Liver (tissue), 9 donors: ENCODE data around the gene PATE1. TPM values are rescaled to one million over a fixed set of nuclear protein-coding genes. Genes with fewer than 3 reads are reported as not detected.

Experiments
- DNase-seq: peaks from one replicate; pipeline ENCODE4 v3.0.0-alpha.2; 2017; ENCODE audit warnings: low spot score
- H3K27ac ChIP-seq, 2 donors: one replicate each; pipeline ENCODE4 v1.7.0; 2013; ENCODE audit warnings: inconsistent platforms in 2 of 2, low read length in 2 of 2, control low read depth in 1 of 2, low read depth in 1 of 2, mild to moderate bottlenecking in 1 of 2
- H3K27me3 ChIP-seq, 4 donors: one replicate each; pipeline versions ENCODE4 v1.6.1 to v1.7.0; 2013; ENCODE audit warnings: low read length in 3 of 4, inconsistent platforms in 1 of 4, mild to moderate bottlenecking in 1 of 4, moderate library complexity in 1 of 4; ENCODE audit not compliant: control insufficient read depth in 4 of 4, insufficient read depth in 4 of 4
- H3K36me3 ChIP-seq, 4 donors: one replicate each; pipeline versions ENCODE4 v1.6.1 to v1.7.0; 2013; ENCODE audit warnings: low read length in 3 of 4, mild to moderate bottlenecking in 3 of 4, low read depth in 1 of 4, moderate library complexity in 1 of 4; ENCODE audit not compliant: control insufficient read depth in 4 of 4, insufficient read depth in 3 of 4
- H3K4me1 ChIP-seq, 4 donors: one replicate each; pipeline versions ENCODE4 v1.6.1 to v1.7.0; 2013; ENCODE audit warnings: low read length in 3 of 4, mild to moderate bottlenecking in 3 of 4, moderate library complexity in 1 of 4; ENCODE audit not compliant: control insufficient read depth in 4 of 4, insufficient read depth in 4 of 4
- H3K4me3 ChIP-seq, 3 donors: one replicate each; pipeline versions ENCODE4 v1.6.1 to v1.7.0; 2013; ENCODE audit warnings: low read length in 3 of 3, control low read depth in 1 of 3, low read depth in 1 of 3, mild to moderate bottlenecking in 1 of 3
- H3K9ac ChIP-seq, 2 donors: one replicate each; pipeline ENCODE4 v1.7.0; 2013; ENCODE audit warnings: low read length in 2 of 2, mild to moderate bottlenecking in 2 of 2, moderate library complexity in 2 of 2, control low read depth in 1 of 2, low read depth in 1 of 2
- H3K9me3 ChIP-seq, 4 donors: one replicate each; pipeline versions ENCODE4 v1.6.1 to v1.7.0; 2013; ENCODE audit warnings: low read length in 3 of 4; ENCODE audit not compliant: control insufficient read depth in 4 of 4
- EGR1 ChIP-seq, 2 donors: IDR thresholded peaks; 2 replicates each; pipeline ENCODE4 v1.6.1; 2016 to 2018; ENCODE audit warnings: antibody characterized with exemption in 2 of 2, low read depth in 2 of 2
- FOXA2 ChIP-seq: IDR thresholded peaks from 2 replicates; pipeline ENCODE4 v1.6.1; 2016; ENCODE audit warnings: antibody characterized with exemption
- GABPA ChIP-seq, 2 donors: IDR thresholded peaks in 1 of 2; conservative IDR thresholded peaks in 1 of 2; 2 replicates each; pipeline ENCODE4 v1.6.1; 2016; ENCODE audit warnings: antibody characterized with exemption in 2 of 2, mild to moderate bottlenecking in 1 of 2, moderate library complexity in 1 of 2
- HNF4A ChIP-seq, 2 donors: conservative IDR thresholded peaks; 2 replicates each; pipeline ENCODE4 v1.6.1; 2016; ENCODE audit warnings: antibody characterized with exemption in 2 of 2, mild to moderate bottlenecking in 2 of 2
- HNF4G ChIP-seq: IDR thresholded peaks from 2 replicates; pipeline ENCODE4 v1.6.1; 2016; ENCODE audit warnings: antibody characterized with exemption
- NR2F2 ChIP-seq: IDR thresholded peaks from 2 replicates; pipeline ENCODE4 v1.6.1; 2016; ENCODE audit warnings: antibody characterized with exemption
- RAD21 ChIP-seq, 2 donors: IDR thresholded peaks; 2 replicates each; pipeline ENCODE4 v1.6.1; 2016; ENCODE audit warnings: antibody characterized with exemption in 2 of 2, mild to moderate bottlenecking in 2 of 2
- RXRA ChIP-seq, 2 donors: IDR thresholded peaks; 2 replicates each; pipeline ENCODE4 v1.6.1; 2017 to 2018; ENCODE audit warnings: antibody characterized with exemption in 2 of 2, mild to moderate bottlenecking in 1 of 2
- YY1 ChIP-seq: IDR thresholded peaks from 2 replicates; pipeline ENCODE4 v1.6.1; 2016; ENCODE audit warnings: antibody characterized with exemption, mild to moderate bottlenecking
- WGBS: extraction: QIAGEN DNeasy Blood & Tissue Kit; methylation state at CpG from one replicate; pipeline ENCODE4 v1.1.7; 2013; 5-methylcytosine and 5-hydroxymethylcytosine counted together
- polyA plus RNA-seq, 2 donors: library from polyadenylated mRNA; stranded (reverse) in 1 of 2; unstranded in 1 of 2; fragments of 200-250 nt in 1 of 2; fragments of >200 nt in 1 of 2; fragmentation: Nextera tagmentation in 1 of 2; extraction: Ambion mirVana in 1 of 2; gene quantifications; one replicate each; pipeline versions ENCODE4 v1.2.1 to v1.2.3, GENCODE V29; 2013 to 2015
- total RNA-seq, 2 donors: library from RNA; depleted of rRNA; stranded (reverse); fragments of >200 nt; gene quantifications; one replicate each; pipeline ENCODE4 v1.2.3, GENCODE V29; 2014
- TF ChIP-seq, protein P1 (sequence below): IDR thresholded peaks from 2 replicates; pipeline ENCODE4 v1.6.1; 2016; ENCODE audit warnings: antibody characterized with exemption
- TF ChIP-seq, protein P2 (sequence below): IDR thresholded peaks from 2 replicates; pipeline ENCODE4 v1.6.1; 2016; ENCODE audit warnings: antibody characterized with exemption
- TF ChIP-seq, protein P3 (sequence below): fragments of 150-350 bp; IDR thresholded peaks from 2 replicates; pipeline ENCODE4 v1.5.1; 2017; ENCODE audit warnings: improper control_type of control experiment, low read depth, low read length; ENCODE audit not compliant: missing input control
- TF ChIP-seq, protein P4 (sequence below): IDR thresholded peaks from 2 replicates; pipeline ENCODE4 v1.6.1; 2016; ENCODE audit warnings: antibody characterized with exemption, mild to moderate bottlenecking
- donor health status: healthy.
- donor health status: healthy.
- donor health status: healthy.
- donor health status: healthy.
- donor health status: healthy.

PATE1 gene
- total and polyA plus RNA-seq, 4 donors, result not detected

DNA sequence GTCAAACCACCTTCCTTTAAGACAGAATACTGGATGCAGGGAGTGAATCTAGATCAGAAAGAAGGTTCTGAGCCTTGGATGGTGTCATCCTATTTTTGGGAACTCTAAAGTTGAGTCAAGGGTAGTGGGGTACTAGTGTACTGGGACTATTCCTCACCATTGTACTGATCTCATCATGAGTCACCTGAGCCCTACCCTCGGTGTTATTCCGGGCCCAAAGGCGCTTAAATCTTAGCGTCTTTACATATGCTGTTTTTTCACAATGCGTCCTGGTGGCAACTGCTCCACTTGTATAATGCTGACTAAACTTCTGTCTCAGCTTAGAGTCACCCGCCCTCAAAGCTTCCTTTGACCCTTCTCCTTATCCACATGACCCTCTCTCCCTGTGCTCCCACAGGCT lies 25.3 kb upstream of the PATE1 start:
- H3K4me1 ChIP-seq, result no peaks in the 10 kb centered on the region
- H3K4me3 ChIP-seq, result no peak overlapping the region
- no peak overlapping the region for H3K27ac ChIP-seq
- no peak for TF ChIP-seq NR2F2
- no peak for TF ChIP-seq HNF4G
- TF ChIP-seq, protein P1, sequence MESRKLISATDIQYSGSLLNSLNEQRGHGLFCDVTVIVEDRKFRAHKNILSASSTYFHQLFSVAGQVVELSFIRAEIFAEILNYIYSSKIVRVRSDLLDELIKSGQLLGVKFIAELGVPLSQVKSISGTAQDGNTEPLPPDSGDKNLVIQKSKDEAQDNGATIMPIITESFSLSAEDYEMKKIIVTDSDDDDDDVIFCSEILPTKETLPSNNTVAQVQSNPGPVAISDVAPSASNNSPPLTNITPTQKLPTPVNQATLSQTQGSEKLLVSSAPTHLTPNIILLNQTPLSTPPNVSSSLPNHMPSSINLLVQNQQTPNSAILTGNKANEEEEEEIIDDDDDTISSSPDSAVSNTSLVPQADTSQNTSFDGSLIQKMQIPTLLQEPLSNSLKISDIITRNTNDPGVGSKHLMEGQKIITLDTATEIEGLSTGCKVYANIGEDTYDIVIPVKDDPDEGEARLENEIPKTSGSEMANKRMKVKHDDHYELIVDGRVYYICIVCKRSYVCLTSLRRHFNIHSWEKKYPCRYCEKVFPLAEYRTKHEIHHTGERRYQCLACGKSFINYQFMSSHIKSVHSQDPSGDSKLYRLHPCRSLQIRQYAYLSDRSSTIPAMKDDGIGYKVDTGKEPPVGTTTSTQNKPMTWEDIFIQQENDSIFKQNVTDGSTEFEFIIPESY, result no peak
- TF ChIP-seq RXRA (IDR thresholded peaks at IDR 0.05), result no peak
- TF ChIP-seq, protein P2, sequence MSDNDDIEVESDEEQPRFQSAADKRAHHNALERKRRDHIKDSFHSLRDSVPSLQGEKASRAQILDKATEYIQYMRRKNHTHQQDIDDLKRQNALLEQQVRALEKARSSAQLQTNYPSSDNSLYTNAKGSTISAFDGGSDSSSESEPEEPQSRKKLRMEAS, result no peak
- no peak for TF ChIP-seq RAD21 (IDR thresholded peaks at IDR 0.05)
- TF ChIP-seq, protein P3, sequence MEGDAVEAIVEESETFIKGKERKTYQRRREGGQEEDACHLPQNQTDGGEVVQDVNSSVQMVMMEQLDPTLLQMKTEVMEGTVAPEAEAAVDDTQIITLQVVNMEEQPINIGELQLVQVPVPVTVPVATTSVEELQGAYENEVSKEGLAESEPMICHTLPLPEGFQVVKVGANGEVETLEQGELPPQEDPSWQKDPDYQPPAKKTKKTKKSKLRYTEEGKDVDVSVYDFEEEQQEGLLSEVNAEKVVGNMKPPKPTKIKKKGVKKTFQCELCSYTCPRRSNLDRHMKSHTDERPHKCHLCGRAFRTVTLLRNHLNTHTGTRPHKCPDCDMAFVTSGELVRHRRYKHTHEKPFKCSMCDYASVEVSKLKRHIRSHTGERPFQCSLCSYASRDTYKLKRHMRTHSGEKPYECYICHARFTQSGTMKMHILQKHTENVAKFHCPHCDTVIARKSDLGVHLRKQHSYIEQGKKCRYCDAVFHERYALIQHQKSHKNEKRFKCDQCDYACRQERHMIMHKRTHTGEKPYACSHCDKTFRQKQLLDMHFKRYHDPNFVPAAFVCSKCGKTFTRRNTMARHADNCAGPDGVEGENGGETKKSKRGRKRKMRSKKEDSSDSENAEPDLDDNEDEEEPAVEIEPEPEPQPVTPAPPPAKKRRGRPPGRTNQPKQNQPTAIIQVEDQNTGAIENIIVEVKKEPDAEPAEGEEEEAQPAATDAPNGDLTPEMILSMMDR, result no peak
- TF ChIP-seq HNF4A (conservative IDR thresholded peaks at IDR 0.05), result no peak
- TF ChIP-seq YY1, result no peak
- TF ChIP-seq, protein P4, sequence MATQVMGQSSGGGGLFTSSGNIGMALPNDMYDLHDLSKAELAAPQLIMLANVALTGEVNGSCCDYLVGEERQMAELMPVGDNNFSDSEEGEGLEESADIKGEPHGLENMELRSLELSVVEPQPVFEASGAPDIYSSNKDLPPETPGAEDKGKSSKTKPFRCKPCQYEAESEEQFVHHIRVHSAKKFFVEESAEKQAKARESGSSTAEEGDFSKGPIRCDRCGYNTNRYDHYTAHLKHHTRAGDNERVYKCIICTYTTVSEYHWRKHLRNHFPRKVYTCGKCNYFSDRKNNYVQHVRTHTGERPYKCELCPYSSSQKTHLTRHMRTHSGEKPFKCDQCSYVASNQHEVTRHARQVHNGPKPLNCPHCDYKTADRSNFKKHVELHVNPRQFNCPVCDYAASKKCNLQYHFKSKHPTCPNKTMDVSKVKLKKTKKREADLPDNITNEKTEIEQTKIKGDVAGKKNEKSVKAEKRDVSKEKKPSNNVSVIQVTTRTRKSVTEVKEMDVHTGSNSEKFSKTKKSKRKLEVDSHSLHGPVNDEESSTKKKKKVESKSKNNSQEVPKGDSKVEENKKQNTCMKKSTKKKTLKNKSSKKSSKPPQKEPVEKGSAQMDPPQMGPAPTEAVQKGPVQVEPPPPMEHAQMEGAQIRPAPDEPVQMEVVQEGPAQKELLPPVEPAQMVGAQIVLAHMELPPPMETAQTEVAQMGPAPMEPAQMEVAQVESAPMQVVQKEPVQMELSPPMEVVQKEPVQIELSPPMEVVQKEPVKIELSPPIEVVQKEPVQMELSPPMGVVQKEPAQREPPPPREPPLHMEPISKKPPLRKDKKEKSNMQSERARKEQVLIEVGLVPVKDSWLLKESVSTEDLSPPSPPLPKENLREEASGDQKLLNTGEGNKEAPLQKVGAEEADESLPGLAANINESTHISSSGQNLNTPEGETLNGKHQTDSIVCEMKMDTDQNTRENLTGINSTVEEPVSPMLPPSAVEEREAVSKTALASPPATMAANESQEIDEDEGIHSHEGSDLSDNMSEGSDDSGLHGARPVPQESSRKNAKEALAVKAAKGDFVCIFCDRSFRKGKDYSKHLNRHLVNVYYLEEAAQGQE, result no peak
- 80% methylated on average over 6 of the region's 6 CpGs for WGBS
- H3K9me3 ChIP-seq, result no peaks in the 10 kb centered on the region
- DNase-seq, result no peak
- H3K36me3 ChIP-seq, result no peaks in the 10 kb centered on the region
- no peak overlapping the region for H3K9ac ChIP-seq
- peaks cover 0 to 7% (median 0%) of the 10 kb centered on the region in 4 donors for H3K27me3 ChIP-seq

DNA sequence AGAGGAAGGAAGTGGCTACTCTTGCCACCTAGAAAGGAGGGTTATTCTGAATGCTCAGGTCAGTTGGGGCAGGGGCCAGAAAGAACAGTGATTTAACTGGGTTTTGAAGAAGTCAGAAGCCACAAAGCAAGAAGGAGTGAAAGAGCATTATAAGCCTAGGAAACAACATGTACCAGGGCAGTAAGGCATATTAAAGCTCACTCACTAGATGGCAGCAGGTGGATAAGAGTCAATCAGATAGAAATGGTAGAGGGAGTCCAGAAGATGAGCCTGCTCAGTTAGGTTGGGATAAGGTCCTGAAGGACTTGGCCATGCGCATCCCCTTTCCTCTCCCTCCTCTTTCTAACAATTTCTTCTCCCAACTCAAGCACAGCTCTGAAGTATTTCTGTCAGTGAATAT lies 22.0 kb upstream of the PATE1 start:
- Histone ChIP-seq H3K27me3 (peaks cover 0 to 7% (median 0%) of the 10 kb centered on the region in 4 donors), H3K27ac (no peak overlapping the region), H3K4me3 (no peak overlapping the region), H3K36me3 (no peaks in the 10 kb centered on the region), H3K9ac (no peak overlapping the region), H3K9me3 (no peaks in the 10 kb centered on the region), H3K4me1 (no peaks in the 10 kb centered on the region)
- no peak for DNase-seq
- no peak for TF ChIP-seq FOXA2
- no peak for TF ChIP-seq GABPA (IDR thresholded peaks at IDR 0.05 in 1 of 2, conservative IDR thresholded peaks at IDR 0.05 in 1 of 2)
- TF ChIP-seq EGR1 (IDR thresholded peaks at IDR 0.05; ENCODE audit: low read depth in 2 of 2), result no peak
- peak in 1 of 2 donors; percentile 32 for TF ChIP-seq RAD21 (IDR thresholded peaks at IDR 0.05)
- WGBS, result 93% methylated on average over 1 of the region's 1 CpG
